HepG2 (cell line): ENCODE results near the gene CNPY4. TPM values are rescaled to one million over a fixed set of nuclear protein-coding genes. Genes with fewer than 3 reads are reported as not detected.

Experiments used
- HNF4A ChIP-seq: sonication (generic); formaldehyde crosslinking; IDR thresholded peaks from 2 replicates; pipeline ENCODE4 v1.4.0; 2020; ENCODE audit warnings: missing genetic modification reagents
- MATR3 ChIP-seq: sonication (generic); formaldehyde crosslinking; IDR thresholded peaks from 2 replicates; pipeline ENCODE4 v1.4.0; 2020; ENCODE audit warnings: missing genetic modification reagents
- NFRKB ChIP-seq: fragments of 450-650 bp; IDR thresholded peaks from 2 replicates; pipeline ENCODE4 v1.6.1; 2017
- NPAS2 ChIP-seq: sonication (generic); formaldehyde crosslinking; IDR thresholded peaks from 2 replicates; pipeline ENCODE4 v1.8.0; 2022; ENCODE audit warnings: mild to moderate bottlenecking, missing genetic modification reagents, borderline replicate concordance
- RERE ChIP-seq: IDR thresholded peaks from 2 replicates; pipeline ENCODE4 v1.6.1; 2016; ENCODE audit warnings: low read depth, missing genetic modification reagents, missing compliant biosample characterization
- SIX4 ChIP-seq: sonication (generic); formaldehyde crosslinking; IDR thresholded peaks from 2 replicates; pipeline ENCODE4 v1.4.0; 2020; ENCODE audit warnings: missing genetic modification reagents
- ZBTB37 ChIP-seq: sonication (generic); formaldehyde crosslinking; IDR thresholded peaks from 2 replicates; pipeline ENCODE4 v1.4.0; 2020; ENCODE audit warnings: mild to moderate bottlenecking, missing genetic modification reagents
- ZNF292 ChIP-seq: sonication (generic); formaldehyde crosslinking; IDR thresholded peaks from 2 replicates; pipeline ENCODE4 v1.8.1; 2022; ENCODE audit warnings: mild to moderate bottlenecking, low read depth, missing genetic modification reagents, borderline replicate concordance
- ZNF383 ChIP-seq: sonication (generic); formaldehyde crosslinking; IDR thresholded peaks from 2 replicates; pipeline ENCODE4 v1.4.0; 2020; ENCODE audit warnings: missing genetic modification reagents, mild to moderate bottlenecking, borderline replicate concordance
- ZNF788 ChIP-seq: sonication (generic); formaldehyde crosslinking; IDR thresholded peaks from 2 replicates; pipeline ENCODE4 v1.5.0; 2020; ENCODE audit warnings: mild to moderate bottlenecking, missing genetic modification reagents, borderline replicate concordance
- polyA plus RNA-seq, 8 experiments: library from polyadenylated mRNA; depleted of rRNA in 3 of 8; stranded (reverse) in 7 of 8; unstranded in 1 of 8; fragments of >200 nt; fragmentation: Illumina TruSeq in 4 of 8; extraction: Trizol in 4 of 8; gene quantifications; 2 replicates each; pipeline versions ENCODE4 v1.2.1 to v1.2.3, GENCODE V29; 2011 to 2016; ENCODE audit warnings: low read depth in 4 of 8, missing spikeins in 1 of 8, mixed read lengths in 1 of 8; ENCODE audit not compliant: insufficient read depth in 1 of 8
- total RNA-seq, 5 experiments: library from RNA; depleted of rRNA; stranded (reverse); fragments of >200 nt; fragmentation: Illumina TruSeq; extraction: Trizol; gene quantifications; 2 replicates each; pipeline ENCODE4 v1.2.3, GENCODE V29; 2016; ENCODE audit warnings: low read depth in 1 of 5
- TF ChIP-seq, protein P1 (sequence below): sonication (generic); formaldehyde crosslinking; IDR thresholded peaks from 2 replicates; pipeline ENCODE4 v1.4.0; 2020; ENCODE audit warnings: missing genetic modification reagents
- TF ChIP-seq, protein P2 (sequence below): sonication (generic); formaldehyde crosslinking; IDR thresholded peaks from 2 replicates; pipeline ENCODE4 v1.8.0; 2022; ENCODE audit warnings: low read depth, missing genetic modification reagents
- TF ChIP-seq, protein P3 (sequence below): sonication (generic); formaldehyde crosslinking; IDR thresholded peaks from 2 replicates; pipeline ENCODE4 v1.4.0; 2020; ENCODE audit warnings: missing genetic modification reagents, borderline replicate concordance

The CNPY4 gene
- total and polyA plus RNA-seq, 2 of the 13 experiments (the other 11 are each of a cell fraction or from before 2014, with no cell fraction given), result 6.2 to 12.7 TPM

GRCh38 chr7:100119072-100119969 is at the start of gene CNPY4, which contains the start of gene TAF6 (continued):
- TF ChIP-seq, protein P1, sequence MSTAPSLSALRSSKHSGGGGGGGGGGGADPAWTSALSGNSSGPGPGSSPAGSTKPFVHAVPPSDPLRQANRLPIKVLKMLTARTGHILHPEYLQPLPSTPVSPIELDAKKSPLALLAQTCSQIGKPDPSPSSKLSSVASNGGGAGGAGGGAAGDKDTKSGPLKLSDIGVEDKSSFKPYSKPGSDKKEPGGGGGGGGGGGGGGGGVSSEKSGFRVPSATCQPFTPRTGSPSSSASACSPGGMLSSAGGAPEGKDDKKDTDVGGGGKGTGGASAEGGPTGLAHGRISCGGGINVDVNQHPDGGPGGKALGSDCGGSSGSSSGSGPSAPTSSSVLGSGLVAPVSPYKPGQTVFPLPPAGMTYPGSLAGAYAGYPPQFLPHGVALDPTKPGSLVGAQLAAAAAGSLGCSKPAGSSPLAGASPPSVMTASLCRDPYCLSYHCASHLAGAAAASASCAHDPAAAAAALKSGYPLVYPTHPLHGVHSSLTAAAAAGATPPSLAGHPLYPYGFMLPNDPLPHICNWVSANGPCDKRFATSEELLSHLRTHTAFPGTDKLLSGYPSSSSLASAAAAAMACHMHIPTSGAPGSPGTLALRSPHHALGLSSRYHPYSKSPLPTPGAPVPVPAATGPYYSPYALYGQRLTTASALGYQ (CRISPR knock-in tag), result peak; percentile 73; the same call in 1 of the 2 replicates
- TF ChIP-seq ZNF292 (CRISPR knock-in tag) (no peak), MATR3 (CRISPR knock-in tag) (no peak), RERE (CRISPR knock-in tag) (no peak), SIX4 (0 out of 2 replicates have a peak, but pooled peaks have one; percentile 20), NFRKB (no peak), ZNF383 (no peak), HNF4A (CRISPR knock-in tag) (no peak), ZBTB37 (CRISPR knock-in tag) (no peak), ZNF788 (CRISPR knock-in tag) (peak; percentile 83; the same call in 1 of the 2 replicates), NPAS2 (CRISPR knock-in tag) (no peak)
- TF ChIP-seq, protein P2, sequence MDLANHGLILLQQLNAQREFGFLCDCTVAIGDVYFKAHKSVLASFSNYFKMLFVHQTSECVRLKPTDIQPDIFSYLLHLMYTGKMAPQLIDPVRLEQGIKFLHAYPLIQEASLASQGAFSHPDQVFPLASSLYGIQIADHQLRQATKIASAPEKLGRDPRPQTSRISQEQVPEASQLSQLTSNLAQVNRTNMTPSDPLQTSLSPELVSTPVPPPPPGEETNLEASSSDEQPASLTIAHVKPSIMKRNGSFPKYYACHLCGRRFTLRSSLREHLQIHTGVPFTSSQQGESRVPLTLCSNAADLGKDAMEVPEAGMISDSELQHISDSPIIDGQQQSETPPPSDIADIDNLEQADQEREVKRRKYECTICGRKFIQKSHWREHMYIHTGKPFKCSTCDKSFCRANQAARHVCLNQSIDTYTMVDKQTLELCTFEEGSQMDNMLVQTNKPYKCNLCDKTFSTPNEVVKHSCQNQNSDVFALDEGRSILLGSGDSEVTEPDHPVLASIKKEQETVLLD (CRISPR knock-in tag), result peak; percentile 41; the same call in 1 of the 2 replicates
- TF ChIP-seq, protein P3, sequence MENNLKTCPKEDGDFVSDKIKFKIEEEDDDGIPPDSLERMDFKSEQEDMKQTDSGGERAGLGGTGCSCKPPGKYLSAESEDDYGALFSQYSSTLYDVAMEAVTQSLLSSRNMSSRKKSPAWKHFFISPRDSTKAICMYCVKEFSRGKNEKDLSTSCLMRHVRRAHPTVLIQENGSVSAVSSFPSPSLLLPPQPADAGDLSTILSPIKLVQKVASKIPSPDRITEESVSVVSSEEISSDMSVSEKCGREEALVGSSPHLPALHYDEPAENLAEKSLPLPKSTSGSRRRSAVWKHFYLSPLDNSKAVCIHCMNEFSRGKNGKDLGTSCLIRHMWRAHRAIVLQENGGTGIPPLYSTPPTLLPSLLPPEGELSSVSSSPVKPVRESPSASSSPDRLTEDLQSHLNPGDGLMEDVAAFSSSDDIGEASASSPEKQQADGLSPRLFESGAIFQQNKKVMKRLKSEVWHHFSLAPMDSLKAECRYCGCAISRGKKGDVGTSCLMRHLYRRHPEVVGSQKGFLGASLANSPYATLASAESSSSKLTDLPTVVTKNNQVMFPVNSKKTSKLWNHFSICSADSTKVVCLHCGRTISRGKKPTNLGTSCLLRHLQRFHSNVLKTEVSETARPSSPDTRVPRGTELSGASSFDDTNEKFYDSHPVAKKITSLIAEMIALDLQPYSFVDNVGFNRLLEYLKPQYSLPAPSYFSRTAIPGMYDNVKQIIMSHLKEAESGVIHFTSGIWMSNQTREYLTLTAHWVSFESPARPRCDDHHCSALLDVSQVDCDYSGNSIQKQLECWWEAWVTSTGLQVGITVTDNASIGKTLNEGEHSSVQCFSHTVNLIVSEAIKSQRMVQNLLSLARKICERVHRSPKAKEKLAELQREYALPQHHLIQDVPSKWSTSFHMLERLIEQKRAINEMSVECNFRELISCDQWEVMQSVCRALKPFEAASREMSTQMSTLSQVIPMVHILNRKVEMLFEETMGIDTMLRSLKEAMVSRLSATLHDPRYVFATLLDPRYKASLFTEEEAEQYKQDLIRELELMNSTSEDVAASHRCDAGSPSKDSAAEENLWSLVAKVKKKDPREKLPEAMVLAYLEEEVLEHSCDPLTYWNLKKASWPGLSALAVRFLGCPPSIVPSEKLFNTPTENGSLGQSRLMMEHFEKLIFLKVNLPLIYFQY (CRISPR knock-in tag), result no peak
